Measurements from ENCODE around the gene PSMD14. TPM values are rescaled to one million over a fixed set of nuclear protein-coding genes. Genes with fewer than 3 reads are reported as not detected.

Gene PSMD14
- total and polyA plus RNA-seq, 2 donors (not counting 1 experiment from before 2014, with no cell fraction given): 7.4 to 27.0 TPM

DNA sequence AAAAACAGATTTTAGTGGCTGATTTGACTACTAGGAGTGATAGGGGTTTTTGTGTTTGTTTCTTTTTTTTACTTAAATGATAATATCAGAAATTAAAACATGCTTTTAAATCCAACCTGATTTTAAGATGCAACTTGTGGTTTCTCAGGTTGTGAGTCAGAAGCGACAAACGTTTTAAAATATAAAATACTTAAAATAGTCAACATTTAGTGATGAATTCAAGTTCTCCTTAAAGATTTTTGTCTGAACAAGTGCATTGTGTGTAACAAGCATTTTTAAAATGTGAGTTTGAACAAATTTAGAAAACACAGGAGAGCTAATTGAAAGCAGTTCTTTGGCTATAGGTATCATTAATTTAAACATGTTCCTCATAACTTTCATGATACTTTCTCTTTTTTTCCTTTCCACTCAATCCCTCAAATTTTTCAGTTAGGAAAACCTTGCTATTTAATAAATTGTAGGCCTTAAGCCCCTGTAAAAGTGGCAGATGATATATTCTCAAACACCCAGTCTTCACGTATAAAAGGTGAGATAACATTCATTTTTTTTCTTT is 111.5 kb downstream of the PSMD14 start:
- H2AFZ ChIP-seq (ENCODE audit: insufficient read depth, low read depth, low read length, poor library complexity, severe bottlenecking): no peak overlapping the region
- WGBS (ENCODE audit: insufficient coverage): no CpG with 5 or more reads among the region's 3 CpGs
- H3K27ac ChIP-seq (ENCODE audit: low read length in 2 of 2): no peak overlapping the region
- H3K27me3 ChIP-seq (replicated peaks in 1 of 4; ENCODE audit: control extremely low read depth in 1 of 4, control insufficient read depth in 3 of 4, insufficient read depth in 4 of 4, low read length in 3 of 4): peaks cover 2 to 85% (median 78%) of the 10 kb centered on the region in 4 experiments
- H3K79me2 ChIP-seq (ENCODE audit: control insufficient read depth, insufficient read depth, low read length): no peaks in the 10 kb centered on the region
- Mint-ChIP-seq H3K9me3 (ENCODE audit: insufficient read depth) (peaks cover 2% of the 10 kb centered on the region), H3K27me3 (peaks cover 92% of the 10 kb centered on the region), H3K27ac (no peak overlapping the region), H3K4me1 (peaks cover 62% of the 10 kb centered on the region), H3K4me3 (no peak overlapping the region)
- H3K4me1 ChIP-seq (ENCODE audit: control insufficient read depth in 2 of 2, insufficient read depth in 2 of 2, low read length in 2 of 2): peaks cover 57 to 73% of the 10 kb centered on the region in 2 donors
- ATAC-seq (ENCODE audit: low read depth): no peak
- intact Hi-C loops (cut with micrococcal nuclease): no loop called here
- TF ChIP-seq EZH2 (IDR thresholded peaks at IDR 0.05; ENCODE audit: borderline replicate concordance, insufficient read depth, low read depth, low read length, poor library complexity, severe bottlenecking): no peak
- TF ChIP-seq CTCF (IDR thresholded peaks at IDR 0.05): no peak
- no peaks in the 10 kb centered on the region for H4K20me1 ChIP-seq (ENCODE audit: control insufficient read depth, insufficient read depth, low read length, poor library complexity, severe bottlenecking)
- H3K36me3 ChIP-seq (replicated peaks in 1 of 2; ENCODE audit: control extremely low read depth in 1 of 2, control insufficient read depth in 1 of 2, extremely low read depth in 1 of 2, insufficient read depth in 2 of 2, low read length in 1 of 2): no peaks in the 10 kb centered on the region
- ChIA-PET POLR2A (no interaction called here), CTCF (no interaction called here)
- peaks cover 4 to 34% (median 5%) of the 10 kb centered on the region in 3 donors for H3K9me3 ChIP-seq (ENCODE audit: control extremely low read depth in 1 of 3, control insufficient read depth in 2 of 3, insufficient read depth in 1 of 3, low read length in 2 of 3)
- H3K9ac ChIP-seq (ENCODE audit: low read length): no peak overlapping the region
- no peak overlapping the region for H3K4me3 ChIP-seq (ENCODE audit: control extremely low read depth in 1 of 5, extremely low read depth in 1 of 5, insufficient read depth in 1 of 5, low read depth in 2 of 5, low read length in 4 of 5)
- no peak overlapping the region for H3K4me2 ChIP-seq (replicated peaks; ENCODE audit: low read depth, low read length, poor library complexity, severe bottlenecking)
- no peak for DNase-seq

GRCh38 chr2:161420406-161421074 is 112.3 kb downstream of the PSMD14 start:
- no peak overlapping the region for H3K4me3 Mint-ChIP-seq
- intact Hi-C loops (cut with micrococcal nuclease): no loop called here

More at GRCh38 chr2:161420406-161421074, 112.3 kb downstream of the PSMD14 start:
- 17% methylated on average over 5 of the region's 11 CpGs for WGBS (ENCODE audit: insufficient coverage)
- Mint-ChIP-seq H3K4me1 (peaks cover 57% of the 10 kb centered on the region), H3K27me3 (peaks cover 91% of the 10 kb centered on the region), H3K9me3 (ENCODE audit: insufficient read depth) (peaks cover 4% of the 10 kb centered on the region), H3K27ac (no peak overlapping the region)
- no peak overlapping the region for H3K9ac ChIP-seq (ENCODE audit: low read length)
- H2AFZ ChIP-seq (ENCODE audit: insufficient read depth, low read depth, low read length, poor library complexity, severe bottlenecking): no peak overlapping the region
- ChIA-PET CTCF (interaction anchor here (0.7 kb wide), 1 partner anchor 195 kb away, joined by 5 read pairs; no protein-coding TSS in a partner anchor), POLR2A (no interaction called here)
- H3K4me1 ChIP-seq (ENCODE audit: control insufficient read depth in 2 of 2, insufficient read depth in 2 of 2, low read length in 2 of 2): peaks cover 49 to 71% of the 10 kb centered on the region in 2 donors
- ATAC-seq (ENCODE audit: low read depth) (no peak), DNase-seq (peak; percentile 55)
- H3K4me3 ChIP-seq (ENCODE audit: control extremely low read depth in 1 of 5, extremely low read depth in 1 of 5, insufficient read depth in 1 of 5, low read depth in 2 of 5, low read length in 4 of 5): no peak overlapping the region
- H3K79me2 ChIP-seq (ENCODE audit: control insufficient read depth, insufficient read depth, low read length): no peaks in the 10 kb centered on the region
- TF ChIP-seq EZH2 (IDR thresholded peaks at IDR 0.05; ENCODE audit: borderline replicate concordance, insufficient read depth, low read depth, low read length, poor library complexity, severe bottlenecking): peak; percentile 36
- TF ChIP-seq CTCF (IDR thresholded peaks at IDR 0.05): no peak
- H4K20me1 ChIP-seq (ENCODE audit: control insufficient read depth, insufficient read depth, low read length, poor library complexity, severe bottlenecking): no peaks in the 10 kb centered on the region
- no peaks in the 10 kb centered on the region for H3K36me3 ChIP-seq (replicated peaks in 1 of 2; ENCODE audit: control extremely low read depth in 1 of 2, control insufficient read depth in 1 of 2, extremely low read depth in 1 of 2, insufficient read depth in 2 of 2, low read length in 1 of 2)
- H3K27me3 ChIP-seq (replicated peaks in 1 of 4; ENCODE audit: control extremely low read depth in 1 of 4, control insufficient read depth in 3 of 4, insufficient read depth in 4 of 4, low read length in 3 of 4): peaks cover 2 to 84% (median 80%) of the 10 kb centered on the region in 4 experiments
- H3K9me3 ChIP-seq (ENCODE audit: control extremely low read depth in 1 of 3, control insufficient read depth in 2 of 3, insufficient read depth in 1 of 3, low read length in 2 of 3): peaks cover 4 to 34% (median 5%) of the 10 kb centered on the region in 3 donors
- H3K27ac ChIP-seq (ENCODE audit: low read length in 2 of 2): no peak overlapping the region
- H3K4me2 ChIP-seq (replicated peaks; ENCODE audit: low read depth, low read length, poor library complexity, severe bottlenecking): no peak overlapping the region

Data from B cell (primary cell).